GM12872 (cell line): ENCODE results near the gene SPTY2D1.

ENCODE experiments used
- CTCF ChIP-seq: IDR thresholded peaks from 3 replicates; pipeline ENCODE4 v1.5.1; 2011; ENCODE audit warnings: low read depth, mild to moderate bottlenecking, low read length, moderate library complexity; ENCODE audit not compliant: insufficient read depth

Gene SPTY2D1

GRCh38 chr11:18668131-18668530 lies 34.0 kb upstream of the SPTY2D1 start:
- no peak for TF ChIP-seq CTCF

GRCh38 chr11:18657673-18658072 lies 23.5 kb upstream of the SPTY2D1 start:
- TF ChIP-seq CTCF = no peak

- TF ChIP-seq CTCF = peak; percentile 85
These were observed 16.9 kb upstream of the SPTY2D1 start for GRCh38 chr11:18650859-18651557.

- TF ChIP-seq CTCF = no peak
These were observed 16.2 kb upstream of the SPTY2D1 start for GRCh38 chr11:18650353-18650752.

GRCh38 chr11:18641677-18642076 lies 7.5 kb upstream of the SPTY2D1 start:
- TF ChIP-seq CTCF = no peak

GRCh38 chr11:18633256-18634139 lies 644 bp downstream of the SPTY2D1 start:
- no peak for TF ChIP-seq CTCF

GRCh38 chr11:18632841-18633240 lies 1.3 kb downstream of the SPTY2D1 start:
- TF ChIP-seq CTCF = no peak
